Skin epidermis (tissue), 12 donors: ENCODE data around the gene SLC41A2.
"Not testable (repeated sequence)": the region's sequence is repeated elsewhere in the genome, so short reads cannot be mapped to it uniquely, and the experiment has no call there.

Experiments used
- H3K27ac ChIP-seq, 21 experiments: fragments of 200-600 bp; sonication (generic) in 11 of 21; one replicate each; pipeline ENCODE4 v1.5.0; 2020; ENCODE audit warnings: mild to moderate bottlenecking in 3 of 21, inconsistent platforms in 2 of 21, moderate library complexity in 2 of 21
- H3K4me3 ChIP-seq, 7 experiments: fragments of 200-600 bp; sonication (generic) in 2 of 7; one replicate each; pipeline ENCODE4 v1.5.0; 2020; ENCODE audit warnings: inconsistent platforms in 2 of 7, mild to moderate bottlenecking in 2 of 7, moderate library complexity in 1 of 7

The SLC41A2 gene

GRCh38 chr12:104958001-104958804 is at the start of gene SLC41A2:
Gene SLC41A2 (minus strand): TSS chr12:104958290. CDS start chr12:104928527, 29,763 bp downstream.
- Histone ChIP-seq H3K4me3 (peak within 1 kb of the TSS; percentile 69 to 80 (median 75)), H3K27ac (peak within 1 kb of the TSS; percentile 47 to 89 (median 78))

DNA sequence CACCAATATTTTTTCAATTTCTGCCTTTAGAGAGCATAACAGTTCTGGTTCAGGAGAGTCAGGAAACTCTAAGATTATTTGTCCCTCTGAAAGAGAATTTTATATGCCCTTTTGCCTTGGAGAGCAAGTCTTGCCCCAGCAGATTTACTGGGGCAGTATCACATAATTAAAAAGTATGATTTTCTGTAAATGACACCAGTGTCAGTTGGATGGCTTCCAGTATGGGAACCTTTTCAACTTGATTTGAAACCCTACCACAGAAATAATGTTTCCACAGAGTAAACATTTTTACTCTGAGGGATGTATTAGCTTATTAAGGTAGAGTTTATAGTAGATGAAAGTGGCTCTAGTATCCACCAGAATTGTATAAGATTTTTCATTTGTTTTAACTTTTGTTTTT is 43.4 kb upstream of the SLC41A2 start:
- Histone ChIP-seq H3K27ac (no peak overlapping the region), H3K4me3 (no peak overlapping the region)

- Histone ChIP-seq H3K27ac (no peak overlapping the region), H3K4me3 (no peak overlapping the region)
These were observed 41.2 kb upstream of the SLC41A2 start for GRCh38 chr12:104999347-104999685.

- Histone ChIP-seq H3K27ac (no peak overlapping the region), H3K4me3 (no peak overlapping the region)
These were observed 40.6 kb upstream of the SLC41A2 start for GRCh38 chr12:104998423-104999346.

DNA sequence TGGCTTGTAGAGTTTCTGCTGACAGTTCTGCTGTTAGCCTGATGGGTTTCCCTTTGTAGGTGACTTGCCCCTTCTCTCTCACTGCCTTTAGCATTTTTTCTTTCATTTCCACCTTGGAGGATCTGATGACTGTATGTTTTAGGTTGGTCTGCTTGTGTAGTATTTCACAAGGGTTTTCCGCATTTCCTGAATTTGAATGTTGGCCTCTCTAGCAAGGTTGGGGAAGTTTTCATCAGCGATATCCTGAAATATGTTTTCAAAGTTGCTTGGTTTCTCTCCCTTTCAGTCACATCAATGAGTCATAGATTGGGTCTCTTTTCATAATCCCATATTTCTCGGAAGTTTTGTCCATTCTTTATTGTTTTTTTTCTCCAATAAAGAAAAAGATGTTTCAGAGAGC is 39.5 kb upstream of the SLC41A2 start:
- Histone ChIP-seq H3K4me3 (no peak overlapping the region), H3K27ac (no peak overlapping the region)

GRCh38 chr12:104994336-104994735 is 36.2 kb upstream of the SLC41A2 start:
- H3K27ac ChIP-seq = no peak overlapping the region
- no peak overlapping the region for H3K4me3 ChIP-seq

DNA sequence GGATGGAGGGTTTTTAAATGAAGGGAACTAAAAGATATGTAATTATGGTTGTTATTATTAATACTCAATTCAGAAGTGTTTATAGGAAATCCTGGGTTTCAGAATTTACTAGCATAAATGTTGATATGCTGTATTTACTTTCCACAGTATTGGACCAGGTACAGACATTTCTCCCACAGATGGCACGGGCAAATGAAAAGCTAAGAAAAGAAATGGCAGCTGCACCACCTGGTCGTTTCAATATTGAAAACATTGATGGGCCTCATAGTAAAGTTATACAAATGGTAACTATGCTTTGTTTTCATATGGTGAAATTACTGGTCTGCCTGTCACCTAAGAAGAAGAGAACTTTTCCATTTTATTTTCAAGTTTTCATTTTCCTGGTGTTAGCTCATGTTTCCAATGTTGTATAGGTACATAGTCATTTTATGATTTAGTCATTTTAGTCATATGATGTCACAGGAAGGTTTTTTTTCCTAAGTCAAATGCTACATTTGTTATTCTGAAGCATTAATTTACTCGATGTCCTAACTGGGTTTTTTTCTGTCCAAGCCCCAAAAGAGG is 33.6 kb upstream of the SLC41A2 start:
- H3K27ac ChIP-seq = no peak overlapping the region
- no peak overlapping the region for H3K4me3 ChIP-seq

- Histone ChIP-seq H3K27ac (no peak overlapping the region), H3K4me3 (no peak overlapping the region)
These were observed 32.9 kb upstream of the SLC41A2 start for GRCh38 chr12:104990950-104991349.

- peak within 1 kb of the TSS in 20 of 21 experiments; percentile 54 to 93 (median 84) for H3K27ac ChIP-seq
- peak within 1 kb of the TSS; percentile 66 to 99 (median 84) for H3K4me3 ChIP-seq
These were observed 28.2 kb upstream of the SLC41A2 start, which contains the start of gene NOPCHAP1 for GRCh38 chr12:104986022-104986941. Gene NOPCHAP1 (plus strand): TSS chr12:104986316. CDS start chr12:104986353, 37 bp downstream.

- Histone ChIP-seq H3K4me3 (peak overlapping the region in 2 of 7 experiments; percentile 79 to 80), H3K27ac (no peak overlapping the region)
These were observed 27.1 kb upstream of the SLC41A2 start for GRCh38 chr12:104985206-104985605.

DNA sequence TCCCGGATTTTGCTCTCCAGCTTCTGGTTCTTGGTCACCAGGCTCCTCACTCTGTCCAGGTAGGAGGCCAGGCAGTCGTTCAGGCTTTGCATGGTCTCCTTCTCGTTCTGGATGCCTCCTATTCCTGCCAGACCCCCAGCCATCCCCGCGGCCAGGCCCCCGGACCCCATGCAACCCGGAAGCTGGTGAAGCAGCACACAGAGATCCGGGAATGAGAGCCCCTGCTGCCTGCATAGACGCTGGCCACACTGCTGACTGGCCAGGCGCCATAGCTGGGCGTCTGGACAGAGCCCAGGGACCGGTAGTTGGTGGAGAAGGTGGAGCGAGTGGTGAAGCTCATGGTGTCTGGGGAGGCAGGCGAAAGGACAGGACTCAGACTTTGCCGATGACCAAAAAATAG is 19.6 kb upstream of the SLC41A2 start:
- not testable (repeated sequence) for H3K4me3 ChIP-seq, H3K27ac ChIP-seq

- H3K4me3 ChIP-seq = no peak overlapping the region
These were observed 18.6 kb upstream of the SLC41A2 start for GRCh38 chr12:104976703-104977102.

GRCh38 chr12:104975587-104976343 is 17.7 kb upstream of the SLC41A2 start:
- no peak overlapping the region for H3K4me3 ChIP-seq
- no peak overlapping the region for H3K27ac ChIP-seq

More at GRCh38 chr12:104976703-104977102, 18.6 kb upstream of the SLC41A2 start:
- no peak overlapping the region for H3K27ac ChIP-seq

DNA sequence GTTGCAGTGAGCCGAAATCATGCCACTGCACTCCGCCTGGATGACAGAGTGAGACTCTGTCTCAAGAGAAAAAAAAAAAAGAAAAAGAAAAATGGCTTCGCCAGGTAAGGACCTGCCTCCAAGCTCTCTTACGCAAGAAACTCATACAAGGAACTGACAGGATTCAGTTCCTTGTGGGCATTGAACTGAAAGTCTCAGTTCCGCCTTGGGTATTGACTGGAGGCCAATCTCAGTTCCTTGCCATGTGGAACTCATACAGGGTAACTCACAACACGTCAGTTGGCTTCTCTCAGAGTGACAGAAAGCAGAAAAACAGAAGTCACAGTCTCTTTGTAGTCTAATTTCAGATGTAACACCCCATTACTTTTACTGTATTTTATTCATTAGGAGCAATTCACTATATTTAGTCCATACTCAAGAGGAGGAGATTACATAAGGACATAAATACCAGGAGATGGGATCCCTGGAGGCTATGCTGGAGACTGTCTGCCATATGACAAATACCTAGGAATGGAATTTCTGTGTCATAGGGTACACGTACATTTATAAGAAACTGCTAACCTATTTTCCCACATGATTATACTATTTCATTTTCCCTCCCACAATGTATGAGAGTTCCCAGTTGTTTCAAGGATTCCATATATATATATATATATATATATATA is 16.7 kb upstream of the SLC41A2 start:
- no peak overlapping the region for H3K4me3 ChIP-seq
- H3K27ac ChIP-seq = peak overlapping the region in 2 of 21 experiments; percentile 47 to 63

- Histone ChIP-seq H3K4me3 (no peak overlapping the region), H3K27ac (no peak overlapping the region)
These were observed 15.2 kb upstream of the SLC41A2 start for GRCh38 chr12:104973250-104973649.

DNA sequence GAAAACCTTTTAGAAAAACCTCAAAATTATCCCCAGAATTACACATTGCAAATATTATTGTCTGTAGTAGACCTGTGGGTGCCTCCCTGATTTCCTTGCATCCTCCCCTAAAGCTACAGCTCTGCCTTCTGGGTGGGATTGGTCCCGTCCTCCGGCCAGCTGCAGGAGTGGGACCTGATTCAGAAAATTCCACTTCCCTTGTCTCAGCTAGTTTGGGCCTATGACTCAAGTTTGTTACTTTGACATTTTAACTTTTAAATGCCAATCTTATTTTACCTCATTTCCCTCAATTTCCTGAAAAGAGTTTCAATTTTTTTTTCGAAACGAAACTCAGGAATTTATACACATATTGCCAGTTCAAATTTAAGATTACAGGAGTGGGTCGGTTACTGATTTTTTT is 13.2 kb upstream of the SLC41A2 start:
- no peak overlapping the region for H3K27ac ChIP-seq
- no peak overlapping the region for H3K4me3 ChIP-seq

DNA sequence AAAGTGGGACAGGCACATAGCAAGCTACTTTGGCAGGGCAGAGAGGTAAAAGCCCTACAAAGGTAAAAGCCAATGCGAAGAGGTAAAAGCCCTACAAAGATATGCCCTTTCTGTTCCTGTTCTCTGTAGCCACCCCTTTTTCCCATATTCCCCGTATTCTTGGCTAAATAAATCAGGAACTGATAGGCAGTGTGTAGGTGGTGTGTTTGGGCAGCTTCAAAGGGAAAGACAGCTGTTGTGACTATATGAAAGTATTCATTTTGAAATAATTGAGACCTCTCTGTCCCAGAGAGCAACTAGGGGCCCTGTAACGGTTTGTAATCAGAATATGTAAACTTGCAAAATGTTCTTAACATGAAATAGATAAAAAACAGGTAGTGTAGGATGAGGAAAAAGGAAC is 11.3 kb upstream of the SLC41A2 start:
- Histone ChIP-seq H3K27ac (no peak overlapping the region), H3K4me3 (no peak overlapping the region)

- no peak overlapping the region for H3K27ac ChIP-seq
These were observed 8.6 kb upstream of the SLC41A2 start for GRCh38 chr12:104966677-104967076.

More at GRCh38 chr12:104966677-104967076, 8.6 kb upstream of the SLC41A2 start:
- H3K4me3 ChIP-seq = no peak overlapping the region
